Stomach smooth muscle (tissue), 2 donors: ENCODE measurements around the gene AIMP2.
"Not testable (repeated sequence)": the region's sequence is repeated elsewhere in the genome, so short reads cannot be mapped to it uniquely, and the experiment has no call there.

Experiments used
- H3K27ac ChIP-seq: one replicate; pipeline ENCODE4 v1.7.0; 2013; ENCODE audit warnings: mild to moderate bottlenecking, low read length, inconsistent platforms
- H3K27me3 ChIP-seq, 2 donors: one replicate each; pipeline ENCODE4 v1.7.0; 2013; ENCODE audit warnings: low read length in 2 of 2; ENCODE audit not compliant: insufficient read depth in 2 of 2, control insufficient read depth in 1 of 2
- H3K36me3 ChIP-seq, 2 donors: one replicate each; pipeline ENCODE4 v1.7.0; 2013; ENCODE audit warnings: low read length in 2 of 2; ENCODE audit not compliant: control insufficient read depth in 2 of 2, insufficient read depth in 2 of 2
- H3K4me1 ChIP-seq: one replicate; pipeline ENCODE4 v1.7.0; 2013; ENCODE audit warnings: low read length; ENCODE audit not compliant: control insufficient read depth, insufficient read depth
- H3K4me3 ChIP-seq, 2 donors: one replicate each; pipeline ENCODE4 v1.7.0; 2013; ENCODE audit warnings: low read length in 2 of 2
- H3K9ac ChIP-seq, 2 donors: one replicate each; pipeline ENCODE4 v1.7.0; 2013; ENCODE audit warnings: low read length in 2 of 2, mild to moderate bottlenecking in 1 of 2
- H3K9me3 ChIP-seq, 2 donors: one replicate each; pipeline ENCODE4 v1.7.0; 2013; ENCODE audit warnings: low read length in 2 of 2; ENCODE audit not compliant: control insufficient read depth in 2 of 2
- donor health status: healthy.
- donor health status: Pancreatic carcinoma.

Gene AIMP2

DNA sequence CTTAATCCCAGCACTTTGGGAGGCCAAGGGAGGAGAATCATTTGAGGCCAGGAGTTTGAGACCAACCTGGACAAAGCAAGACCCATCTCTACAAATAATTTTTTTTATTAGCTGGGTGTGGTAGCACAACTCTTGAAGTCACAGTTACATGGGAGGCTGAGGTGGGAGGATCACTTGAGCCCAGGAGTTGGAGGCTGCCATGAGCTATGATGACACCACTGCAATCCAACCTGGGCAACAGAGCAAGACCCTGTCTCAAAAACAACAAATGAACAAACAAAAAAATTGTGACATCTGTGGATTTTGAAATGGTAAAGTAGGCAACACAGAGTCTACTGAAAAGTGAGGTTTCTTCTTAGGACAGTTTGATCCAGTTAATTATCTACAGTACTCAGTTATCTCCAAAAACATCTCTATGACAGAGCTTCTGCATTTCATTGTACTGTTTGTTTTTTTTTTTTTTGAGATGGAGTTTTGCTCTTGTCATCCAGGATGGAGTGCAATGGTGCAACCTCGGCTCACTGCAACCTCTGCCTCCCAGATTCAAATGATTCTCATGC is 18.8 kb downstream of the AIMP2 start:
- H3K27me3 ChIP-seq: no peaks in the 10 kb centered on the region
- H3K9ac ChIP-seq: no peak overlapping the region
- H3K4me1 ChIP-seq: peaks cover 2% of the 10 kb centered on the region
- no peak overlapping the region for H3K4me3 ChIP-seq
- peaks cover 38 to 51% of the 10 kb centered on the region in 2 donors for H3K36me3 ChIP-seq
- no peaks in the 10 kb centered on the region for H3K9me3 ChIP-seq
- H3K27ac ChIP-seq: no peak overlapping the region

DNA sequence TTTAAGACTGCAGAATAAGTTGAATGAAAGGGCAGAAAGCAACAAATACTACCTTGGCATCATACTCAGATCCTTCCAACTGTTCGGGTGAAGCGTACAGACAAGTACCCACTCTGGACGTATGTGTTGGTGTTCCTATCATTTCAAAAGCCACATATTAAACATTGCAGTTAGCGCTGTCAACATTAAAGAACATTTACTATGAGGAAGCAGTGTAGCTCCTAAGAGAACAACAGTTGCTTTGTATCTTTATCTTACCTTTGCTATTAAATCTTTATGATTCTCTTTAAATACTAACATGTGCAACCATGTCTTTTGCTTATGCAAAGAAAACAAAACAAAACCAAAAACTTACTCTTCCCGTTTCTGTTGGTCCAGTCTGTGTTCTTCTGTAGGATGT is 19.5 kb downstream of the AIMP2 start:
- no peak overlapping the region for H3K9ac ChIP-seq
- H3K36me3 ChIP-seq: peaks cover 33 to 51% of the 10 kb centered on the region in 2 donors
- no peak overlapping the region for H3K4me3 ChIP-seq
- H3K4me1 ChIP-seq: peaks cover 2% of the 10 kb centered on the region
- H3K27me3 ChIP-seq: no peaks in the 10 kb centered on the region
- no peak overlapping the region for H3K27ac ChIP-seq
- no peaks in the 10 kb centered on the region for H3K9me3 ChIP-seq

- H3K9ac ChIP-seq: no peak within 1 kb of the TSS
- peaks cover 37 to 42% of the 10 kb centered on the region in 2 donors for H3K36me3 ChIP-seq
- H3K27ac ChIP-seq: no peak within 1 kb of the TSS
- H3K27me3 ChIP-seq: no peaks in the 10 kb centered on the region
- no peak within 1 kb of the TSS for H3K4me3 ChIP-seq
- no peaks in the 10 kb centered on the region for H3K9me3 ChIP-seq
- H3K4me1 ChIP-seq: peaks cover 4% of the 10 kb centered on the region
Measured at GRCh38 chr7:6030988-6031387, 21.9 kb downstream of the AIMP2 start, which contains the start of gene ANKRD61. Gene ANKRD61 (plus strand): TSS chr7:6031376. CDS start chr7:6031376, 0 bp downstream.

DNA sequence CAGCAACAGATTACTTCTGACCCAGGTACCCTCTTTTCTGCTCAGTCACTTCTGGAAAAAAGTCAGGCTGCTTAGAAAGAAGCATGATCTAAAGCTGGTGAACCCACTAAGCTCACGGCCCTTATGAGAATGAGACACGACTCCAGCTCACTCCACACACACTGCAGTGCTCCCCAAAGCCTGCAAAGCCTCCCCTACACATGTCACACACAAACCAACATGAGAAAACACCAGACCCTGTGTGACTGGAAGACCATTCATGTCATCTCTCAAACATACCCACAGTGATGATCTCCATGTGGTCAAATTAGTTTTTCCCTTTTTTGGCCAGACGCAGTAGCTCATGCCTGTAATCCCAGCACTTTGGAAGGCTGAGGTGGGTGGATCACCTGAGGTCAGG is 22.5 kb downstream of the AIMP2 start:
- peaks cover 4% of the 10 kb centered on the region for H3K4me1 ChIP-seq
- H3K36me3 ChIP-seq: peaks cover 38 to 40% of the 10 kb centered on the region in 2 donors
- no peaks in the 10 kb centered on the region for H3K27me3 ChIP-seq
- H3K27ac ChIP-seq: no peak overlapping the region
- no peaks in the 10 kb centered on the region for H3K9me3 ChIP-seq
- H3K9ac ChIP-seq: no peak overlapping the region
- H3K4me3 ChIP-seq: no peak overlapping the region

GRCh38 chr7:6032167-6032566 is 23.1 kb downstream of the AIMP2 start:
- Histone ChIP-seq H3K27me3 (no peaks in the 10 kb centered on the region), H3K4me3 (no peak overlapping the region), H3K27ac (no peak overlapping the region), H3K9me3 (no peaks in the 10 kb centered on the region), H3K36me3 (peaks cover 34 to 37% of the 10 kb centered on the region in 2 donors), H3K4me1 (peaks cover 2% of the 10 kb centered on the region), H3K9ac (no peak overlapping the region)

GRCh38 chr7:6032641-6033040 is 23.6 kb downstream of the AIMP2 start:
- Histone ChIP-seq H3K27ac (no peak overlapping the region), H3K27me3 (no peaks in the 10 kb centered on the region), H3K4me3 (no peak overlapping the region), H3K9me3 (no peaks in the 10 kb centered on the region), H3K36me3 (peaks cover 31 to 33% of the 10 kb centered on the region in 2 donors), H3K9ac (no peak overlapping the region), H3K4me1 (peaks cover 2% of the 10 kb centered on the region)

DNA sequence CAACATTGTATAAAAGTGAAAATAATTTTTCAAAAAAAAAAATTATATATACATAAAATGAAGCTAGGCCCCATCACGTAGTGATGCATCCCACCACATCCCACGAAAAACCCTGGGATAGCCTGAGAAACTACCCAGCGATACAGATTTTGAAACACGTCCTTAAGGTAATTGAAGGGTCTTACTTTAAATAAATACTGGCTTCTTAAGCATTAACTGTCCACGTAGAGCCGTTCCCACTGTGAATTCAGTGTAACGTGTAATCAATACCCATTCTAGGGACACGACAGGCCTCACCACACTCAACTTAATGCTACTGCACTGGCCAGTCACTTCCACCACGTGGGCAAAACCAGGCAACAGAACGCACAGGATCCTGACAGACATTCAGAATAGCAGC is 26.1 kb downstream of the AIMP2 start:
- no peak overlapping the region for H3K27ac ChIP-seq
- H3K27me3 ChIP-seq: no peaks in the 10 kb centered on the region
- H3K36me3 ChIP-seq: peaks cover 33 to 34% of the 10 kb centered on the region in 2 donors
- no peak overlapping the region for H3K4me3 ChIP-seq
- peaks cover 2% of the 10 kb centered on the region for H3K4me1 ChIP-seq
- no peak overlapping the region for H3K9ac ChIP-seq
- H3K9me3 ChIP-seq: no peaks in the 10 kb centered on the region

DNA sequence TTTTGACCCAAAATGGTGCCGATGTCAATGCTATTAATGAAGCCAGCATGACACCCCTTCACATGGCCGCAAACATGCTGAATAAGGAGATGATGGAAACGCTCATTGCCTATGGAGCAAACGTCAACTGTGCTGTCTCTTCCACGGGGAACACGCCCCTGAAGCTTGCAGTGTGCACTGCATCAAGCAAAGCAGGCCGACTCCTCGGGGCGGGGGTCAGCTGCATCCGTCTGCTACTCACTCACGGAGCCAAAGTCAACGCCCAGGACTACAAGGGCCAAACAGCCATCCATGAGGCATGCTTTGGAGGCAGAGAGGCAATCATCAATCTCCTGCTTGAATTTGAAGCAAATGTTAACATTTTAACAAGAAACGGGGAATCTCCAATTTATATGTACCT is 26.6 kb downstream of the AIMP2 start:
- Histone ChIP-seq H3K4me3 (no peak overlapping the region), H3K9ac (no peak overlapping the region), H3K27ac (no peak overlapping the region), H3K9me3 (no peaks in the 10 kb centered on the region), H3K4me1 (peaks cover 2% of the 10 kb centered on the region), H3K27me3 (no peaks in the 10 kb centered on the region), H3K36me3 (peaks cover 38% of the 10 kb centered on the region in 2 donors)

DNA sequence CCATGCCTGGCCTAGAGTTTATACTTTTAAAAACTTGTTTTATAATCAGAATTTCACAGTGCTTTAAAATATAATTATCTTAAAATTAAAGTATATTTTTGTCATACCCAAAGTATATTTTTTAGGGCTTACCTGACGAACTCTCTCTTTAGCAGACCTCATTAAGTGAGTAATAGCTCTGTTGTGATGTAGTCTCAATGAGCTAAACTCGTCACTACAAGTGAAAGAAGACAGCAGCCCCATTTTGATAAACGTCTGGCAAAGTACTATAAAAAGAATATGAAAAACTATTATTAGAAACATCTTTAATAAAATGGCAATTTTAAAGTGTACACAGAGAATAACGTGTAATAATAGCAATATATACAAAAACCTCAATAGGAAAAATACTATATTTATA is 40.7 kb downstream of the AIMP2 start:
- Histone ChIP-seq H3K27ac (no peak overlapping the region), H3K9me3 (no peaks in the 10 kb centered on the region), H3K4me1 (no peaks in the 10 kb centered on the region), H3K9ac (no peak overlapping the region), H3K4me3 (no peak overlapping the region), H3K27me3 (no peaks in the 10 kb centered on the region), H3K36me3 (peaks cover 9 to 22% of the 10 kb centered on the region in 2 donors)

GRCh38 chr7:6051185-6051584 is 42.1 kb downstream of the AIMP2 start:
- not testable (repeated sequence) for H3K27me3 ChIP-seq, H3K9me3 ChIP-seq, H3K4me1 ChIP-seq, H3K4me3 ChIP-seq, H3K27ac ChIP-seq, H3K9ac ChIP-seq
- peaks cover 9 to 15% of the 10 kb centered on the region in 2 donors for H3K36me3 ChIP-seq

DNA sequence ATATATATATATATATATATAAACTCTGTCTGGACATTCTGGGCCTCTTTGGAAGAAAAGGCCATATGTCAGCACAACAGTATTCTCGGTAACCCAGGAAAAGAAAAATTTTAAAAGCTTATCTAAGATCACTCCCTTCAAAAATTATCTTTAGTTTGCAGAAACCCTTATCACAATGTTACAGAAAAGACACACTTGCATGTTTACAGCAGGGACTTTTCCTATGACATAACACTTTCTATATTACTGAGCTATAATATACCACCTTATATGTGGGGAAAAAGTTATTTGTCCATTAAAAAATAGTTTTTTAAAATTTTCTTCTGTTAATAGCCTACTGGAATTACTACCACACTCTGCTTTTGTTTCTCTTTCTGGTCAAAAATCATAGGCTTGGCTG is 47.5 kb downstream of the AIMP2 start:
- Histone ChIP-seq H3K27me3 (no peaks in the 10 kb centered on the region), H3K9me3 (no peaks in the 10 kb centered on the region), H3K4me1 (peaks cover 5% of the 10 kb centered on the region), H3K36me3 (peaks cover 0 to 6% of the 10 kb centered on the region in 2 donors), H3K4me3 (no peak overlapping the region), H3K27ac (no peak overlapping the region), H3K9ac (no peak overlapping the region)
